HG03066 (cell line): ENCODE results near the gene ZNF543.
"Not testable (repeated sequence)": the region's sequence is repeated elsewhere in the genome, so short reads cannot be mapped to it uniquely, and the experiment has no call there.

Experiments used
- ATAC-seq: cut with Tn5 transposase; IDR thresholded peaks from one replicate; pipeline ENCODE4 v1.9.1; 2021; ENCODE audit warnings: low read depth; ENCODE audit not compliant: unreplicated experiment

ZNF543 gene

GRCh38 chr19:57320180-57321084 lies at the start of gene ZNF543:
Gene ZNF543 (plus strand): TSS chr19:57320472. CDS start chr19:57320854, 382 bp downstream.
- ATAC-seq, result peak; percentile 98

GRCh38 chr19:57271280-57271679 lies 49.0 kb upstream of the ZNF543 start:
- ATAC-seq, result no peak

GRCh38 chr19:57273014-57273413 lies 47.3 kb upstream of the ZNF543 start:
- no peak for ATAC-seq

GRCh38 chr19:57276430-57276829 lies 43.8 kb upstream of the ZNF543 start:
- ATAC-seq, result no peak

GRCh38 chr19:57278481-57278880 lies 41.8 kb upstream of the ZNF543 start:
- ATAC-seq, result not testable (repeated sequence)

GRCh38 chr19:57279418-57280164 lies 40.7 kb upstream of the ZNF543 start:
- ATAC-seq, result peak; percentile 77

- ATAC-seq, result peak; percentile 77
Observed at GRCh38 chr19:57280165-57280961, 39.9 kb upstream of the ZNF543 start, which contains the start of gene ZNF460. Gene ZNF460 (plus strand): TSS chr19:57280485. CDS start chr19:57280807, 322 bp downstream.

- ATAC-seq, result no peak
Observed at GRCh38 chr19:57280962-57281400, 39.3 kb upstream of the ZNF543 start.

- no peak for ATAC-seq
Observed at GRCh38 chr19:57282011-57282643, 38.1 kb upstream of the ZNF543 start.

GRCh38 chr19:57288373-57288772 lies 31.9 kb upstream of the ZNF543 start:
- no peak for ATAC-seq

GRCh38 chr19:57290970-57291369 lies 29.3 kb upstream of the ZNF543 start:
- ATAC-seq, result no peak

GRCh38 chr19:57292547-57292946 lies 27.7 kb upstream of the ZNF543 start:
- ATAC-seq, result no peak

- ATAC-seq, result no peak
Observed at GRCh38 chr19:57293719-57294118, 26.6 kb upstream of the ZNF543 start.

GRCh38 chr19:57302020-57302465 lies 18.2 kb upstream of the ZNF543 start:
- no peak for ATAC-seq

- no peak for ATAC-seq
Observed at GRCh38 chr19:57302727-57303401, 17.4 kb upstream of the ZNF543 start.

GRCh38 chr19:57305056-57305455 lies 15.2 kb upstream of the ZNF543 start:
- no peak for ATAC-seq

GRCh38 chr19:57308514-57308913 lies 11.8 kb upstream of the ZNF543 start:
- no peak for ATAC-seq

GRCh38 chr19:57310792-57311191 lies 9.5 kb upstream of the ZNF543 start:
- ATAC-seq, result no peak

- ATAC-seq, result no peak
Observed at GRCh38 chr19:57314146-57314545, 6.1 kb upstream of the ZNF543 start.
